Naive thymus-derived CD4-positive, alpha-beta T cell (primary cell): ENCODE data around the gene CYRIA. TPM values are rescaled to one million over a fixed set of nuclear protein-coding genes. Genes with fewer than 3 reads are reported as not detected.
A peak's percentile ranks its signal among the peaks of the same experiment; 100 is the strongest.

Experiments
- ATAC-seq: fragments of 150-1000 bp; cut with Tn5 transposase; 2 replicates; pipeline ENCODE4 v1.10.0; 2021; ENCODE audit warnings: mild to moderate bottlenecking, moderate library complexity
- CTCF ChIA-PET: fragments of 350-600 bp; sonication (Branson Sonifier 250); formaldehyde crosslinking; loops from one replicate; lab custom pipeline; 2021; ENCODE audit warnings: antibody characterized with exemption; lab: Charles Lee
- POLR2A ChIA-PET: fragments of 350-600 bp; sonication (Branson Sonifier 250); formaldehyde crosslinking; loops from one replicate; lab custom pipeline; 2021; ENCODE audit warnings: antibody characterized with exemption, inconsistent platforms; lab: Charles Lee
- DNase-seq, 9 donors: peaks; one replicate each; pipeline versions ENCODE4 v3.0.0 to v3.0.0-alpha.2; 2020 to 2022; ENCODE audit warnings: mixed read lengths in 1 of 9
- H3K27ac ChIP-seq: one replicate; pipeline ENCODE4 v1.7.0; 2013; ENCODE audit warnings: mild to moderate bottlenecking, low read depth, low read length, moderate library complexity
- H3K27me3 ChIP-seq, 2 donors: one replicate each; pipeline ENCODE4 v1.7.0; 2013; ENCODE audit warnings: low read length in 2 of 2, mild to moderate bottlenecking in 2 of 2, moderate library complexity in 2 of 2; ENCODE audit not compliant: control insufficient read depth in 2 of 2, insufficient read depth in 2 of 2
- H3K36me3 ChIP-seq, 3 experiments: 1 replicate in 2 of 3; 2 replicates in 1 of 3; pipeline ENCODE4 v1.7.0; 2013; ENCODE audit warnings: low read length in 3 of 3, mild to moderate bottlenecking in 3 of 3, moderate library complexity in 1 of 3; ENCODE audit not compliant: insufficient read depth in 3 of 3, control insufficient read depth in 2 of 3
- H3K4me1 ChIP-seq, 2 donors: one replicate each; pipeline ENCODE4 v1.7.0; 2013; ENCODE audit warnings: low read length in 2 of 2, mild to moderate bottlenecking in 2 of 2, moderate library complexity in 1 of 2; ENCODE audit not compliant: control insufficient read depth in 2 of 2, insufficient read depth in 2 of 2
- H3K4me3 ChIP-seq: 2 replicates; pipeline ENCODE4 v1.7.0; 2013; ENCODE audit warnings: mild to moderate bottlenecking, low read length
- H3K9me3 ChIP-seq, 3 experiments: 1 replicate in 2 of 3; 2 replicates in 1 of 3; pipeline ENCODE4 v1.7.0; 2013; ENCODE audit warnings: low read length in 3 of 3; ENCODE audit not compliant: control insufficient read depth in 2 of 3
- H3K27ac Mint-ChIP-seq, 9 donors: one replicate each; pipeline ENCODE4 v1.8.0; 2020 to 2022; ENCODE audit warnings: mixed read lengths in 9 of 9, mild to moderate bottlenecking in 8 of 9, moderate library complexity in 5 of 9, inconsistent platforms in 2 of 9
- H3K27me3 Mint-ChIP-seq, 5 donors: one replicate each; pipeline ENCODE4 v1.8.0; 2021 to 2022; ENCODE audit warnings: mixed read lengths in 5 of 5, mild to moderate bottlenecking in 1 of 5
- H3K36me3 Mint-ChIP-seq, 5 donors: one replicate each; pipeline ENCODE4 v1.8.0; 2020 to 2022; ENCODE audit warnings: mixed read lengths in 5 of 5, mild to moderate bottlenecking in 3 of 5, inconsistent platforms in 1 of 5
- H3K4me1 Mint-ChIP-seq, 7 donors: one replicate each; pipeline ENCODE4 v1.8.0; 2020 to 2022; ENCODE audit warnings: mixed read lengths in 7 of 7, mild to moderate bottlenecking in 3 of 7, inconsistent platforms in 1 of 7
- H3K4me3 Mint-ChIP-seq, 10 donors: one replicate each; pipeline ENCODE4 v1.8.0; 2020 to 2022; ENCODE audit warnings: mild to moderate bottlenecking in 10 of 10, mixed read lengths in 10 of 10, moderate library complexity in 6 of 10, inconsistent platforms in 2 of 10
- H3K9me3 Mint-ChIP-seq, 11 donors: one replicate each; pipeline ENCODE4 v1.8.0; 2020 to 2022; ENCODE audit warnings: mixed read lengths in 11 of 11, mild to moderate bottlenecking in 4 of 11, inconsistent platforms in 1 of 11, moderate library complexity in 1 of 11
- intact Hi-C, 2 donors: fragments of 100-400 bp; cut with micrococcal nuclease; formaldehyde crosslinking; loops; one replicate each; pipeline ENCODE4 v1.15.1; 2023
- polyA plus RNA-seq, 2 donors: library from polyadenylated mRNA; unstranded; fragments of 300-500 nt; fragmentation: Illumina TruSeq; gene quantifications; one replicate each; pipeline ENCODE4 v1.2.3, GENCODE V29; 2021
- total RNA-seq, 6 experiments: library from RNA in 5 of 6; stranded (reverse) in 5 of 6; gene quantifications; 1 replicate in 5 of 6; 2 replicates in 1 of 6; pipeline ENCODE4 v1.2.3 and lab custom pipeline; 2021 to 2026

CYRIA gene
- total and polyA plus RNA-seq, 7 experiments from 2014 or later = 0.16 to 48.7 (median 1.1) TPM

DNA sequence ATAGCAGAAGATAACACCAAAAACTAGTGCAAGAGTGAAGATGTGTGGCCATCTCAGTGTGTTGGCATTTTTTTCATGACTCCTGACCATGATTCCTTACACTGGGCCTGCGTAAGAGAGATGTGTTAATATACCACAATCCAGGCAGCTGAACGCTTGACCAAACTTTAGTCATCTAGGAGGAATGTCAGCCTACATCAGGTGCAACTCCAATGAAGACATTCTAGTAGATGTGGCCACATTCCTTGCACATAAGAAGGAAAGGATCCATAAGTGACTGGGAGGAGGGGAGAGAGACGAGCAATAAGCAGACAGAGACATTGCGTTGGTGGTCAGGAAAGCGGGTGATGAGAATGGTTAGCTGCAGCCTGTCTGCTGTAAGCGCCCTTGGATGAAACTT is 42.6 kb downstream of the CYRIA start:
- H3K4me1 ChIP-seq = peaks cover 0 to 7% of the 10 kb centered on the region in 2 donors
- POLR2A ChIA-PET = no interaction called here
- peaks cover 38 to 60% (median 48%) of the 10 kb centered on the region in 7 donors for H3K4me1 Mint-ChIP-seq
- peak overlapping the region in 6 of 10 donors; percentile 9 to 60 (median 17) for H3K4me3 Mint-ChIP-seq
- intact Hi-C loops = loop anchor here in 1 of 2 donors (5.0 kb wide), 1 partner anchor 39 kb away; no protein-coding TSS in a partner anchor
- ATAC-seq (no peak), DNase-seq (no peak)
- no peaks in the 10 kb centered on the region for H3K9me3 ChIP-seq
- H3K9me3 Mint-ChIP-seq = no peaks in the 10 kb centered on the region
- CTCF ChIA-PET = interaction anchor here (0.5 to 1.7 kb wide), 4 partner anchors 16 to 133 kb away, joined by 3 to 4 read pairs (median 3); no protein-coding TSS in a partner anchor
- H3K27me3 ChIP-seq = no peaks in the 10 kb centered on the region
- H3K27me3 Mint-ChIP-seq = no peaks in the 10 kb centered on the region
- peak overlapping the region in 4 of 9 donors; percentile 7 to 47 (median 28) for H3K27ac Mint-ChIP-seq
- no peaks in the 10 kb centered on the region for H3K36me3 Mint-ChIP-seq
- no peak overlapping the region for H3K27ac ChIP-seq
- H3K4me3 ChIP-seq = no peak overlapping the region
- H3K36me3 ChIP-seq = no peaks in the 10 kb centered on the region

DNA sequence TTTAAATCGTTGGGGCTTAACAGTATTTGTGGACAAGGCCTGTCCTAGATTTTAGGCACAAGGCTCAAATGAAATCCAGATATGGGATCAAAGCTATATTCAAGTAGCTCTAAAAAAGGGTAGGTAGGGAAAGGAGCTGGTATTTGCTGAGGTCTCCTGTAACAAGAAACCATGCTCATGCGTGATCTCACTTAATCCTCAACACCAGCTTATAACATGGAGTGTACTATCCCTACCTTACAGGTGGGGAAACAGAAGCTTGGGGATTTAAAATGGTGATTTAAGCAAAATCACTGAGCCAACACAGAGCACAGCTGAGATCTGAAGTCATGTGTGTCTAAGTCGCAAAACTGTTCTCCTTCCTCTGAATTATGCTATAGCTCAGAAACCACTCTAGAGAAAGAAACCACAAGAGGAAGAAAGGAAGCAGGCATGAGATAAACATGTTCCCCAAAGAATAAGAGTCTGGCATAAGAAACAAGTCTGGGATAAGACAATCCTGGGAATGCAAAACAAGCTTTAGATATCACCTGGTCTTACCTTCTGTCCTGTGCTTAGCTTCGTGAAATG is 43.1 kb downstream of the CYRIA start:
- ChIA-PET CTCF (interaction anchor here (0.5 to 1.7 kb wide), 7 partner anchors 9 to 365 kb away, joined by 3 to 7 read pairs (median 3); no protein-coding TSS in a partner anchor), POLR2A (no interaction called here)
- Mint-ChIP-seq H3K4me3 (peak overlapping the region in 5 of 10 donors; percentile 9 to 60 (median 13)), H3K27ac (peak overlapping the region in 6 of 9 donors; percentile 15 to 47 (median 24)), H3K27me3 (no peaks in the 10 kb centered on the region), H3K36me3 (no peaks in the 10 kb centered on the region), H3K4me1 (peaks cover 33 to 54% (median 48%) of the 10 kb centered on the region in 7 donors), H3K9me3 (no peaks in the 10 kb centered on the region)
- DNase-seq (no peak), ATAC-seq (no peak)
- Histone ChIP-seq H3K36me3 (no peaks in the 10 kb centered on the region), H3K4me1 (peaks cover 0 to 7% of the 10 kb centered on the region in 2 donors), H3K27ac (no peak overlapping the region), H3K9me3 (no peaks in the 10 kb centered on the region), H3K27me3 (no peaks in the 10 kb centered on the region), H3K4me3 (no peak overlapping the region)
- intact Hi-C loops = loop anchor here in 1 of 2 donors (5.0 kb wide), 1 partner anchor 40 kb away; no protein-coding TSS in a partner anchor

DNA sequence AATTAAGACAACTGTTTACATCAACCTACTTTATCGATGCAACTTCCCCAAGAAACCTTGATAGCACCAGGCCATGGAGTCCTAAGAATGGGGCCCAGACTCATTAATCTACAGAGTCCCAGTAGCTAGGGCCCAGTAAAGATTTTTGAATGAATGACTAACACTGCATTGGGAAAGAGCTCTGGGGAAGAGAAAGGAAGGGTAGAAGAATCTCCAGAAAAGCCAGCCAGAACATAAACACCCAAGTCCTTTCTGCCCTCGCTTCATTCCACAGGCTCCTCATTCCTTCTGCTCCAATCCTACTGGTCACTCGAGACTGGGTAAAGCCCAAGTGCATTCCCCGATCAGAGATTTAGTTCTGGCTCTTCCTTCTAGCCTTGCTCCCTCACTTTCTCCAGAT is 44.3 kb downstream of the CYRIA start:
- CTCF ChIA-PET = interaction anchor here (1.4 to 1.6 kb wide), 3 partner anchors 8 to 18 kb away, joined by 3 to 7 read pairs (median 4); no protein-coding TSS in a partner anchor
- intact Hi-C loops = loop anchor here in 1 of 2 donors (5.0 kb wide), 1 partner anchor 41 kb away; no protein-coding TSS in a partner anchor
- DNase-seq (no peak), ATAC-seq (no peak)
- H3K27ac Mint-ChIP-seq = peak overlapping the region in 2 of 9 donors; percentile 4 to 47
- Histone ChIP-seq H3K4me3 (no peak overlapping the region), H3K4me1 (peaks cover 0 to 7% of the 10 kb centered on the region in 2 donors), H3K27me3 (no peaks in the 10 kb centered on the region), H3K27ac (no peak overlapping the region), H3K36me3 (no peaks in the 10 kb centered on the region), H3K9me3 (no peaks in the 10 kb centered on the region)
- POLR2A ChIA-PET = no interaction called here
- H3K4me1 Mint-ChIP-seq = peaks cover 30 to 49% (median 43%) of the 10 kb centered on the region in 7 donors
- H3K4me3 Mint-ChIP-seq = no peak overlapping the region
- H3K27me3 Mint-ChIP-seq = no peaks in the 10 kb centered on the region
- H3K9me3 Mint-ChIP-seq = no peaks in the 10 kb centered on the region
- H3K36me3 Mint-ChIP-seq = no peaks in the 10 kb centered on the region

DNA sequence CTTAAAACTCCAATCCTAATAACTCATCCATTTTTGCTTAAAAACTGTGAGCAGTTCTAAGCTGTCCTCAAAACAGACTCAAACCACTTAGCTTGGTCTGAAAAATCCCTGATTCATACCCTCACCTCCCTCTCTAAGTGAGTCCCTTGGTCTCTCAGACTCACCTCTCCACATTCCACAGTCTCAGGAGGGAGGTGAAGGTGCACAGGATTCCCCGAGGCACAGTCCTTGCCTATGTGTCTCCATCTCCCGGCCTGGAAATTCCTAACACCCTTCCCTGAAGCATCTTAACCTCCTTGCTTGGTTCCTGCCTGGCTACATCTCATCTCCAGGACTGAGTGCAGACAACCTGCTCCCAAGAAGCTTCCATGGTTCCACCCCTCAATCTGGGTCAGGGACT is 45.0 kb downstream of the CYRIA start:
- no peak for ATAC-seq
- H3K27ac Mint-ChIP-seq = no peak overlapping the region
- intact Hi-C loops = loop anchor here in 1 of 2 donors (5.0 kb wide), 1 partner anchor 42 kb away; no protein-coding TSS in a partner anchor
- no peak for DNase-seq
- no peaks in the 10 kb centered on the region for H3K9me3 Mint-ChIP-seq
- Histone ChIP-seq H3K4me3 (no peak overlapping the region), H3K27me3 (no peaks in the 10 kb centered on the region), H3K27ac (no peak overlapping the region), H3K4me1 (peaks cover 0 to 7% of the 10 kb centered on the region in 2 donors), H3K36me3 (no peaks in the 10 kb centered on the region), H3K9me3 (no peaks in the 10 kb centered on the region)
- H3K36me3 Mint-ChIP-seq = no peaks in the 10 kb centered on the region
- H3K4me3 Mint-ChIP-seq = no peak overlapping the region
- H3K4me1 Mint-ChIP-seq = peaks cover 25 to 43% (median 36%) of the 10 kb centered on the region in 7 donors
- CTCF ChIA-PET = interaction anchor here (0.7 kb wide), 1 partner anchor 9 kb away, joined by 3 read pairs; no protein-coding TSS in a partner anchor
- peaks cover 0 to 3% (median 0%) of the 10 kb centered on the region in 5 donors for H3K27me3 Mint-ChIP-seq
- POLR2A ChIA-PET = no interaction called here

DNA sequence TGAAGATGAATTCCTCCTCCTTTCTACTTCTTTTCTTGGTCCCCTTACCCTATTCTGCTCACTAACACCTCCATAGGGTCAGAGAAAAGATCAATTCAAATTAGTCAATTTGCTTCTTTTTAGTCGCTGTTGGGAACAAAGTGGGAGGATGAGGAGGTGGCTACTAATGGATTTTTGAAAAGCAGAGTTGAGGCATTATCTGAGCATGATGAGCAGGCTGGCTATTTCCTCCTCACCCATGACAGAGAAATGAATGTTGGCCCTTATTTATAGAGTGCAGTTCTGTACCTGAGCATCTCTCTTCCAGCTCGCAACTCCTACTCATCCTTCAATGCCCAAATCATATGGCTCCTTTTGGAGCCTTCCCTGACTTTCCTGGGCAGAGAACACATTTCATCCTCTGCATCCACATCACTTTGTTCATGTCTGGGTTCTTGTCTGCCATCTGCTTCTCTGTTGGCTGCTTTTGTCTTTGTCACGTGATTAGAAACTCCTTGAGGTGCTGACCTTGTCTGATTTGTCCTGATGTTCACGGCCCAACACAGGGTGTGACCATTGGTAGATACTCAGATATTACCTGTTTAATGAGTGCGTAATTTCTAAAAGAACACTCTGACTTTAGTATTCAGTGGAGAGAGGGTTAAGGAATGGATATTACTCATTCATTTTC is 45.9 kb downstream of the CYRIA start:
- Mint-ChIP-seq H3K27ac (no peak overlapping the region), H3K4me3 (no peak overlapping the region), H3K4me1 (peaks cover 19 to 34% (median 27%) of the 10 kb centered on the region in 7 donors), H3K27me3 (peaks cover 0 to 8% (median 2%) of the 10 kb centered on the region in 5 donors), H3K9me3 (no peaks in the 10 kb centered on the region), H3K36me3 (no peaks in the 10 kb centered on the region)
- Histone ChIP-seq H3K9me3 (no peaks in the 10 kb centered on the region), H3K4me1 (peaks cover 0 to 4% of the 10 kb centered on the region in 2 donors), H3K4me3 (no peak overlapping the region), H3K36me3 (no peaks in the 10 kb centered on the region), H3K27ac (no peak overlapping the region), H3K27me3 (no peaks in the 10 kb centered on the region)
- POLR2A ChIA-PET = no interaction called here
- intact Hi-C loops = loop anchor here in 1 of 2 donors (5.0 kb wide), 1 partner anchor 43 kb away; no protein-coding TSS in a partner anchor
- CTCF ChIA-PET = interaction anchor here (0.7 kb wide), 1 partner anchor 10 kb away, joined by 3 read pairs; no protein-coding TSS in a partner anchor
- DNase-seq = no peak
- ATAC-seq = no peak

DNA sequence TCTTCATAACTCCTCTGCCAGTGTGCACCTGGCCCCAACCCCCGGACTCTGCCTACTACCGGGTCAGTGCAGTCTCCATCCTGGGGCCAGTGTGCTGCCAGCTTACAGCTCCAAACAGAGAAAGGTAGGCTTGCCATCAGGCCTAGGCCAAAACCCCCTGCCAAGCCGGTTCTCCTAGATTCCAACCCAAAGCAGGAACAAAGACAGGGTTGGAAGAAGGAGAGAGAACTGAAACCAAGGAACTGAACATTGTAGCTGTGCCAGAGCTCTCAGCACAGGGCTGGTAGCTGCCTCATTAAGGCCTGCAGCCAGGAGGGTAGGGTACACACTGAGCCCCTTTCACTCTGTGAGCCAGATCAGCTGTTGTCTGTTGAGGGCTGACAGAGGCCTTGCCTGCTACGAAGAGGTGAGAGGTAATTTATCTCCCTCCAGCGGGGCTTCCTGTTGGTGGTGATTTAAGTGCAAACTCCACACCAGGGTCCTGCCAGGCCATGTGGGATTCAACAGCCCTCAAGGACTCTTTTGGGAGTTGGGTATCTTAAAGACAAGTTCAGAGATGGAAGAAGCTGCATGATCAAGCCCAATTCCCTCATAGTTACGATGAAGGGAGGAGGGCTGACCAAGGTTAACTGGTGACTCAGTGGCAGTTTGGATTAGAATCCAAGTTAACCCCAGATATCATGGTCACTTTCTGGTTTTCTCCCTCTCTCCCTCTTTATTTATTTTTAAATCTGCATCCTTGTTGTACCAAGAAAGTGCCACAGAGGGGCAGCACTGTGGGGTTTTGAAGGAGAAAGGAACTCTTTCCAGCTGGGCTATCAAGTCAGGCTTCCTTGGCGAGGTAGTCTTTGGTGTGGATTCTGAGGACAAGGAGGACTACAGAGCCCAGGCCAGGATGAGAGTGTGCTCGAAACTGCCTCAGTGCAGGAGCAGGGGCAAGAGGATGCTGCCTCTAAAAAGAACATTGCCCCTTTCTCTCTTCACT is 48.1 kb downstream of the CYRIA start:
- ChIA-PET CTCF (no interaction called here), POLR2A (interaction anchor here (1.3 kb wide), 1 partner anchor 19 kb away, joined by 3 read pairs; no protein-coding TSS in a partner anchor)
- H3K4me3 Mint-ChIP-seq = no peak overlapping the region
- no peaks in the 10 kb centered on the region for H3K36me3 Mint-ChIP-seq
- no peaks in the 10 kb centered on the region for H3K9me3 Mint-ChIP-seq
- no peak for ATAC-seq
- H3K27me3 Mint-ChIP-seq = peaks cover 3 to 22% (median 10%) of the 10 kb centered on the region in 5 donors
- Histone ChIP-seq H3K36me3 (no peaks in the 10 kb centered on the region), H3K27me3 (no peaks in the 10 kb centered on the region), H3K4me3 (no peak overlapping the region), H3K4me1 (no peaks in the 10 kb centered on the region), H3K27ac (no peak overlapping the region), H3K9me3 (no peaks in the 10 kb centered on the region)
- DNase-seq = no peak
- H3K27ac Mint-ChIP-seq = no peak overlapping the region
- intact Hi-C loops = no loop called here
- H3K4me1 Mint-ChIP-seq = peaks cover 5 to 14% (median 9%) of the 10 kb centered on the region in 7 donors
